Measurements from ENCODE around the gene MAP3K3.

MAP3K3 gene

DNA sequence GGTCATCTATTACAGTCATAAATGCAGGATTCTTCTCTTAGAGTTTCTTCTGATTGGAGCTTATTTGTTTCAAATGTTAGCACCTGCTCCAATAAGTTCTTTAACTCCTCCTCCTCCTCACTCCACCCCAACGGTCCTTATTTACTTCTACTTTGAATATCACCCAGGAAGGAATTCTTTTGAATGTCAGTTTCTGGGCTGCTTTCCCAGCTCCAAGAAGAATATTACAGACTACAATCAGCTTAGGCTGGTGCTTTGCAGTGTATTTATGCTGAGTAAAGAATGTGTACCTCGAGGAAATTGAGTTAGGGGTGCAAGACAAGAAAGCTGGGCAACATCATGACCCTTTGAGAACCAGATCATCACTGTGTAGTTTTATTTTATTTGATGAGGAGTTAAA is 30.8 kb downstream of the MAP3K3 start:
- DNase-seq: no peak

DNA sequence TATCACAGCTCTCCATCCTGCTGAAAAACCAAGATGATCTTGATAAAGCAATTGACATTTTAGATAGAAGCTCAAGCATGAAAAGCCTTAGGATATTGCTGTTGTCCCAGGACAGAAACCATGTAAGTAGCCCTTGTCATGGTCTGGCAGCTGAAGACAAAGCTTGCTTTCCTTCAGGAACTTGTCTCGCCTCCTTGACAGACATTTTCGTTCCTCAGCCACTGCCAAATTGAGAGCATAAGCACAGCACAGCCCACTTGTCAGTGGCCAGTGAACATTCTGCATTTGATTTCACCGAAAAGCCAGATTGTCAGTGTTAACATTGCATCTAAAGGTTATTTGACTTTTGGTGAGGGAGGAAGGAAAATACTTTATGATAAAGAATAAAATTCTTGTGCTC is 35.6 kb downstream of the MAP3K3 start:
- DNase-seq: no peak

DNA sequence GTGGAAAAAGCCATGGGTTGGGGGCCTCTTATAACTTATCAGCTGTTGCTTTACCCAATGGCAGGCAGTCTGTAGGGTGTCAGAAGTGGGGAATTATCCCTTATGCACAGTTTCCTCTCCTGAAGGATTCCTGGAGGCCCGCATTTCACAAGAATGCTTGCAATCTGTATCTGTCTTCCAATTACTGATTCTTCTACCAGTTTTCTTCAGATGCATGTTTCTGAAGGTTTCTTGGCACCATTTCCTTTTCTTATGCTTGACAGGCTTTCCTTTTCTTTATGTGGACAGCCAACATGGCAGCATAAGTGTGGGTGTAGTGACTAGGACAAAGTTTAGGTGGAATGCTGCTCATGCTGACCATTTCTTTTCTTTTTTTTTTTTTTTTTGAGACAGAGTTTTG is 36.1 kb downstream of the MAP3K3 start:
- no peak for DNase-seq

DNA sequence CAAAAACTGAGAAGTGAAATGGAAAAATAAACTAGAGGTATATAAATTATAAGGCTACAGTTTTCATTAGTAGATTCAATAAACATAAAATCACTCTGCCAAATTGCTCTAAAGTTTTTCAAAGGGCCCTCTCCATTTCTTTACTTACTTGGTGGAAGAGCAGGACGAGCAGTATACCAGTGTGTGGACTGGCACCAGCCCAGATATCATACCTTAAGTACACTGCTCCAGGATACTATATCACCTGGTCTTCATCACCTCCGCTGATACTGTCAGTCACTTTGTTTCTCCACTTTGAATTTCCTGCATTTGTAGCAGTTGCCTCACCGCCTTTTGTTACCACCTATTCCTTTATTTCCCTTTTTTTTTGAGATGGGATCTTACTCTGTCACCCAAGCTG is 37.6 kb downstream of the MAP3K3 start:
- no peak for DNase-seq

DNA sequence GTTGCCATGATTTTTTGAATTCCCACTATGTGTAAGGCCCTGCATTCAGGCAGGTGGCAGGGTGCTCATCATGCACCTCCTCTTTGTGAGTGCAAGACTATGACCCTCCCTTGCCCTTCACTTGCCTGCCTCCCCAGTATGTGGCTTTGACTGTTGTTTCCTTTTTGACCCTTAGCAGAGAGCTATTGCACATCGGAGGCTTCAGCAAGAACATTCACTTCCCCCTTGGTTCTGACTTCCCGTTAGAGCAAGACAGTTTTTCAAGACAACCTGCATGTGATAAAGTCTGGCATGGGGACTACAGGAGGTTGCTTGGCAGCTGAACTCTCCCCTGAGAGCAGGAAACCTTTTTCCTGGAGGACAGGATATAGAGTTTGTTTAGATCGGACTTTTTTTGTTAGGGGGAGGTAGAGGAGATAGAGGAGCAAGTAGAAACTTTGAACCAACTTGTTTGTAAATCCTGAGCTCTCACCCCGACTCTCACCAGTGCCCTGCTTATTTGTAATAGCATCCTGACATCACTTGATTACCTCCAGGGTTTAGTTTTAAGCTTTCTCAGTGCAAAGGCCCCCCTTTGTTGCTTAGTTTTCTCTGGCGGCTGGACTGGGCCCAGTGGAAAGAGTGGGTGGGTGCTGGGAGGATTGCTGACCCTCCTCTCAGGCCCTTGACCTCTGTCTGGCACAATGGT is 43.5 kb downstream of the MAP3K3 start:
- peak; percentile 74 to 83 (median 82) for DNase-seq

DNA sequence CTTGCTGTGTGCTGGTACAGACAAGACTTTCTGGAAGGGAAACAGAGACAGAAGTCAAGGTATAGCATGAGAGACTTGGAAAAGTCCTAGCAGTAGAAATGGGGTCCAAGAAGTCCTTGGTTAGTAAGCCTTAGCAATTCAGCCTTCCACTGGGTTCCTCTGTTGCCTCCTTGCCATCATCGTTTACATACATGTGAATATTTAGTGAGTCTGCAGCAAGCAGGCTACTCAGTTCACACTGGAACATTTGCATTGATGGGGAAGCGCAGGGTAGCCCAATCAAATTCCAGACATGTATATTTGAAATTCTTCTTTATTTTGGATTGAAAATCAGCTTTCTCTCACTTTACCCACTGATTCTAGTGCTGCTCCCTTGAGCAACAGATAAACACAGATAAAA is 50.6 kb downstream of the MAP3K3 start:
- no peak for DNase-seq

DNA sequence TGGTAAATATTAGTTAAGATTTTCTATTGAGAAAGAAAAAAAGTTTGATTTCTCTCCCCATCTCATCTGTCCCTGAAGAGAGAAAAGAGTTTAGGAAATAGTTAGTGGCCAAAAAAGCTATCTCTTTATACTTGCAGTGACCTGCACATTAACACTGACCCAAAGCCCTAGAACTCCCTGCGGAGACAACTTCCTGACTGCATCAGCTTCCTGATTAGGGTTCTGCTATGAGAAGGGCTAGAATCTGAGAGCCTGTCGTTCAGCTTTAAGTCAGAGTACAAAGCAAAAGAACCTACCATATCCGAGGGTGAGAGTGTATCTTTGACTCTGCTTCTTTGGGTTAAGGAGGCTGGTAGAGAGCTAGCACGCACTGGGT is 53.0 kb downstream of the MAP3K3 start:
- DNase-seq: peak; percentile 29 to 37 (median 37)

DNA sequence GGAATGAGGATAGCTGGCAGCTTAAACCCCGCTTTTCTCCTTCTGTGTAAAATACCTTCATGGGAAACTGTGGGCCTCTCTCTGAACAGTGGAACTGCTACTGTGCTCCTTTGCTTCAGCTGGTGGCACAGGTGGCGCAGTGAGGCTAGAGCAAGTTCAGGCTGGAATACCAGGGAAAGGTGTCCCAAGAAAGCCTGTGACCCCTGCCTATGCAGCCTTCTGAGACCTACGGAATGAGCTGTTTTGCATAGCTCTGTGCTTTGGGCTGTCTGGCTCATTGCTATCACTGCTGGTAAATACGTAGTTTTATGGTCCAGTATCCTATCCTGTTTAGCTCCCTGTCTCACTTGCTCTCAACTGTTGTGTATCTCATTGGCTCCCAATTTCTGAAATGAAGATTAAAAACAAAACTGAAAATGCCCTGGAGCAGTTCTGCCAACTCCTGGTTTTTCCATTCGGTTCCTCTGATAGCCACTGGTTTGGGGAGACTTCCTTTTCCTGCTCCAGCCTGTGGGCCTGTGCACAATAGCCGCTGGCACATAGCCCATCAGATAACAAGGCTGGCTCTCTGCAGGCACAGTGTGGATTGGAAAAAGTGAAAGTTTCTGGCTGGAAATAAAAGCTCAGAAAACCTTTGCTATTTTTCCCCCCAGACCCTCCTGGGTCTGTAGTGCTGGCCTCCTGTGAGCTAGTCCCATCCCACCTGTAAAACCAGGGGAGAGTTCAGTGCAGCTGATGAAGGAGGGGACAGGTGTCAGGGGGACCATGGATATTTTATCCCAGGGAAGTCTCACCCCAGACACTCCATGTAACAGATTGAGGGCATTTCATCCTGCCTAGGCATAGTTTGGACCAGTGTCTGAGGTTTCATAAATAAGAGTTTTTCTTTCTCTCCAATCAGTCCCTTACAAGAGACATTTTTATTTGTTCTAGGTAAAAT is 53.7 kb downstream of the MAP3K3 start:
- peak; percentile 15 to 53 (median 50) for DNase-seq

DNA sequence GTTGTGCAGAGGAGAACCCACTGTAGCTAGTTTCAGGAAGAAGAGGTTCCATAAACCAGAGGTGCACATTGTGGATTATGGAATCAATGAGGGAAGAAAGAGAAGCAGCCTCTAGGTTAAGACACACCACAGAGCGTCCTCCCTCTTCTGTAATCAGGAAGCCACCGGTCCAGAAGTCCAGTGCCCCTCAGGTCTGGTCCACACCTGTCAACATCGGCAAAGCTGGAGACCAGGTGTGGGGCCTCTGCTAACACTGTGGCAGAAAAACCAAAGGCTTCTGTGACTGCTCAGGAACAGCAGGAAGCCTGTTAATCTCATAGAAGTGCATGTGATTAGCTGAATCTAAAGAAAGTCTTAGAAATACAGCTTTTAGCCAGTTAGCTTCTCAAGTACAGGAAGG is 54.4 kb downstream of the MAP3K3 start:
- no peak for DNase-seq

DNA sequence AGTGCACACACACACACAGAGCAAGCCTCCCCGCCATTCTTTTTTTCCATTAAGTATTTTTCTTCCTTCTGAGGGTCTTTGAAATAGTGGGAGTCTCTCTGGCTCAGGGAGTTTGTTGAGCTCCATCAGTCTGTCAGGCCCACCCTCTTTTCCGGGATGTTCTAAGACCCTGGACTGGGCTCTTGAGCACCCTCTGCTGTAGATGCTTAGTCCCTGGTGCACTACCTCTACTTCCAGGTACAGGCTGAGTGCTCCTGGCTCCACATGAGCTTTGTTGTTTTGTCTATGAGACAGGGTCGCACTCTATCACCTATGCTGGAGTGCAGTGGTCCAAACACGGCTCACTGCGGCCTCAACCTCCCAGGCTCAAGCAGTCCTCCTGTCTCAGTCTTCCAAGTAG is 57.0 kb downstream of the MAP3K3 start:
- DNase-seq: no peak

DNA sequence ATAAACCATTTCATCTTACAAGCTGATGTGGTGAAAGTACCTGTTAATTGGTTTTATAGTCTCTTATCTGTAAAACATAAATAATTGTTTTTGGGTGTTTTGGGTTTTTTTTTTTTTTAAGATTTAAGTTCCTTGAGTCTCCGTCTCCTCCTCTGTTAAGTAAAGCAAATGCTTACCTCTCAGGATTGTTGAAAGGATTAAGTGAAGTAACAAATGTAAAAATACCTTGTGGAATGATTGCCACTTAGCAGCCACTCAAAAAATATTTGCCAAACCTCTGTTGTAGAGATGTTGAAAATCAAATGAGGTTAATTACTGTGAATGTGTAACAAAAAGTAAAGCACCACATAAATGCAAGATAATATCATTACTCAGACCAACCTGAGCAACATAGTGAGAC is 58.5 kb downstream of the MAP3K3 start:
- DNase-seq: no peak

DNA sequence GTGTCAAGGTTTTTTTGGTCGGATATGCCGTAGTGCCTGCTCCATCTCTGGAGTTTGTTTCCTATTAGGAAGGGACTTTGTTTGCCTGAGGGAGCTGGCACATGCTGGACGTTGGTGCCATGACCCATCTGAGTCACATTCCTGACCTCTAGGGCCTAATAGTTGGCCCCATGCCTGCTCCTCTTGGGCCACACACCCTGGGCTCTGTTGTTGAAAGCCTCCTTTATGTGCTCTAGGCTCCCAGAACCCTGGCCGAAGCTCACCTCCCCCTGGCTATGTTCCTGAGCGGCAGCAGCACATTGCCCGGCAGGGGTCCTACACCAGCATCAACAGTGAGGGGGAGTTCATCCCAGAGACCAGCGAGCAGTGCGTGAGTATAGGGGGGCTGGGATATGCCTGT is 59.3 kb downstream of the MAP3K3 start:
- DNase-seq: no peak

DNA sequence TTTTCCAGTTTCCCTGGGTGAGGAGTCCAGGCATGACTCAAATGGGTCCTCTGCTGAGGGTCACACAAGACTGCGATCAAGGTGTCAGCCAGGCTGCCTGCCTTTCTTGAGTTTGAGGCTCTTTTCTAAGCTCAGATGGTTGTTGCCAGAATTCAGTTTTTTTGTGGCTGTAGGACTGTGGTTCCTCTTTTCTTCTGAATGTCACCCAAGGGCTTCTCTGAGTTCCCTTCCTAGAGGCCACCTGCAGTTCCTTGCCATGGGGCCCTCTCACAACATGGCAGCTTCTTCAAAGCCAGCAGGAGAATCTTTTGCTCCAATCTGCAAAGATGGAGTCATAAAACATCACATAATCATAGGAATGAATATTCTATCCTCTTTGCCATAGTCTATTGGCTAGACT is 60.2 kb downstream of the MAP3K3 start:
- no peak for DNase-seq

DNA sequence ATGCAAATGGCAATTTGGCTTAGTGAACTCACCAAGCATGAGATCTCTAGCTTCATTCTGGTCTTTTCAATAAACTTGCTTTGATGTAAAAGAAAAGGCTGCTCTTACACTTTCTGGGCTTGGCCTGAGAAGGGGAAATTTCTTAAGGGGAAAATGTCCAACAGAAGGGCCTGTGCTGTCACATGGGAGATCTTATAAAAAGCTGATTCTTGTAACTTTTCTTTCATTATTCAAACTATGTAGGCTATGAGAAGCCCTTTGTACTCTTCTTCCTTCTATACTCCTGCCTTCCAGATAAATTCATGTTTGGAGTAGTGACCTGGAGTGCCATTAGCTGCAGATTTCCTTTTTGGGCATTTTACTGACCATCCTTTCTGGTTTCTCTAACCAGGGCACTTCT is 60.8 kb downstream of the MAP3K3 start:
- no peak for DNase-seq

DNA sequence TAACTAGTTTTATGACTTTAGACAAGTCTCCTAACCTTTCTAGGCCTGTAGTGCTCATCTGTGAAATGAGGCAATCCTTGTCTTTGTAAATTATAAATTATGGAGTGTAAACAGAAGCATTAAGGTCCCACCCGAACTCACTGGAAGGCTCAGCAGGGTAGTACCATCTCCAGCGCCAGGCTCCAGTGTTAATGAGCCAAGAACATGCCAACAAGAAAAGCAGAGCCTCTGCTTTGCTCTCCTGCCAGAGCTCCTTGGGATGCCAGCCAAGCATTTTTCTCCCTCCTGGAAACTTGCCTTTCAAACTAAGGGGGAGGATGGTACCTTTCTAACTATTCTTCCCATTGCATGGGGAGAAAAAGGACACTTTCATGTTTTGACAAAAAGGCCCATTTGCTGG is 62.8 kb downstream of the MAP3K3 start:
- DNase-seq: no peak

DNA sequence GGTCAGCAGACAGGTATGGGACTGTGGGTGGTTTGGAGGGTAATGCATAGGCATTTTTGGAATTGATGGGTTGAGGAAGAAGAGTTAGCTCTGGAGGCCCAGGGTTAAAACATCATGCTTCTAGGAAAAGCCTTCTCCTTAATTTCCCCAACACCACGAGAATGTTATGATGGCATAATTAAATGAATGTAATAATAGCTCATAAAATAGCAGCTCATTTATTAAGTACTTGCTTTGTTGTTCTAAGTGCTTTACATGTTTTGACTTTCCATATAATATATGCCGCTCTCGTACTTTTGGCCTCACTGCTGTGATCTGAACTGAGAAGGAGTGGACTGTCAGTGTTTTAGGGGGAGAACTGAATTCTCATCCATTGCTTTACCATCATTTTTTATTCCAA is 63.4 kb downstream of the MAP3K3 start:
- DNase-seq: no peak

DNA sequence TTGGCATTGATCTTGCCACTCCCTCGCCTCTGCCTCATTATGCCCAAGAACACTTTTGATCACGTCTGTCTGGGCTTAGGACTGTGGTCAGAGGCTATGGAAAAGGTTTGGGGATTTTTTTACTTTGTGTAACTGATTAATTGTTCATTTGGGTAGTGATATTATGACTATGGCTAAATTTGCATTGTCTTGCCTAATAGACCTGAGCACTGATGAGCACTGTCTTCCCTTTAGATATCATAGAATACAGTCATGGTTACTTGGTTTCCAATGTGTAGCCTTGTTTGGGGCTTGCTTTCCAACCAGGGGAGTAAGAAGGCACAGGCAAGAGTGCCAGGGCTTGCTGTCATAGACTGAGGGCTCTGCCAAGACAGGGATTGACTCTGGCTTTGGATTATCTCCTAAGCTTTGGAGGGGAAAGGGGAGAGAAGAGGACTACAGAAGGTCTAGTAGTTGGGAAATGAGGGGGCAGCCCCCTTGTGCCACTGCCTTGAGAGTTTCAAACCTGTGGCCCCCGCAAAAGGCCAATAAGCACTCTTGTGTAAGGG is 64.0 kb downstream of the MAP3K3 start:
- no peak for DNase-seq

DNA sequence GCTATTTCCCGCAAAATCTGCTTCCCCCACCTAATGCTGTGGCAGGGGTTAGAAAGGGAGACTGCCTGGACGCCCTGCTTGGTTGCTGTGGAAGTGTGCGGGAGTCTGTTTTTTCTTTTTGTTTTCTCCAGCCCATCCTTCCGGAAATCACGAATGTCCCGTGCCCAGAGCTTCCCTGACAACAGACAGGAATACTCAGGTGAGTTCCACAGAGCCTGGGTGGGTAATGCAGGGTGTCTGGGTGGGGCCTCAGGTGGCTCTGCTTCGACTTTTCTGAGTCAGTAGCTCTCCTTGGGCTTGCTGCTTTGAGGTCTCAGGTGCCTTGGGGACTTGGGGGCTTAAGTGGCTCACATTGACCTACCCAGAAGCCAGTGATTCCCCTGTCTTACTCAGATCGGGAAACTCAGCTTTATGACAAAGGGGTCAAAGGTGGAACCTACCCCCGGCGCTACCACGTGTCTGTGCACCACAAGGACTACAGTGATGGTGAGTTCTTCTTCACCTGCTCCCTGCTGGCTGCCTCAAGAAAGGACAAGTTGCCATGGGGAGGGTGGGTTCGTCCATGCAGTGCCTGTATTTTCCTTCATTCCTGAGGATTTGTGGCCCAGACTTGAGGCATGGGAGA is 66.3 kb downstream of the MAP3K3 start:
- no peak for DNase-seq

DNA sequence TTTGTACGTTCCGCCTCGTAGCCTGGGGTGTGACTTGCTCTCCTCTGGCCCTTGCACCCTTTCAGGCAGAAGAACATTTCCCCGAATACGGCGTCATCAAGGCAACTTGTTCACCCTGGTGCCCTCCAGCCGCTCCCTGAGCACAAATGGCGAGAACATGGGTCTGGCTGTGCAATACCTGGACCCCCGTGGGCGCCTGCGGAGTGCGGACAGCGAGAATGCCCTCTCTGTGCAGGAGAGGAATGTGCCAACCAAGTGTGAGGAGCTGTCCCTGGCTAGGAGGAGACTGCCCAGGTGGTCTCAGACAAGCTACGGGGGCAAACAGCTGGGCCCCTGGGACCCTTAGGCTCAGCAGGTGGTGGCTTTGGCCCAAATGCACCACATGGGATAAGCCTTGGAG is 67.3 kb downstream of the MAP3K3 start:
- DNase-seq: no peak

DNA sequence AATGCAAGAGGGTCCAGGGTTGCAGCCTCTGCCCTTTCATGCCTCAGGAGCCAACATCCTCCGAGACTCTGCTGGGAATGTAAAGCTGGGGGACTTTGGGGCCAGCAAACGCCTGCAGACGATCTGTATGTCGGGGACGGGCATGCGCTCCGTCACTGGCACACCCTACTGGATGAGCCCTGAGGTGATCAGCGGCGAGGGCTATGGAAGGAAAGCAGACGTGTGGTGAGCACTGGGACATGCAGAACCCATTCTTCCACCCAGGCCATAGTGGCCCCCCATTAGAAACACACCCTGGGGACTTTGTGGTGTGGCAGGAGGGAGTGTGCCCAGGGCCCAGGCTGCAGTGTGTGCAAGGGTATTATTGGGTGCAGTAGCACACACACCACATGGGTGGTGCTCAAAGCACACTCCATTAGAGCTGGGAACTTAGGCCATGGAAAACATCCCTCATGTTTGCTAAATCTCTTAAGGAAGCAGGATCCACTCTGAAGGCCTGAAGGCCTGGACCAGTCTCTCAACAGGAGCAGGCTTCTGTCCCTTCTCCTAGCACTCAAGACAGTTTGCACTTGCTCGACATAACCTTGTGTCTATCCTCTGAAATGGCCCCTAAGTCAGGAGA is 70.1 kb downstream of the MAP3K3 start:
- no peak for DNase-seq

DNA sequence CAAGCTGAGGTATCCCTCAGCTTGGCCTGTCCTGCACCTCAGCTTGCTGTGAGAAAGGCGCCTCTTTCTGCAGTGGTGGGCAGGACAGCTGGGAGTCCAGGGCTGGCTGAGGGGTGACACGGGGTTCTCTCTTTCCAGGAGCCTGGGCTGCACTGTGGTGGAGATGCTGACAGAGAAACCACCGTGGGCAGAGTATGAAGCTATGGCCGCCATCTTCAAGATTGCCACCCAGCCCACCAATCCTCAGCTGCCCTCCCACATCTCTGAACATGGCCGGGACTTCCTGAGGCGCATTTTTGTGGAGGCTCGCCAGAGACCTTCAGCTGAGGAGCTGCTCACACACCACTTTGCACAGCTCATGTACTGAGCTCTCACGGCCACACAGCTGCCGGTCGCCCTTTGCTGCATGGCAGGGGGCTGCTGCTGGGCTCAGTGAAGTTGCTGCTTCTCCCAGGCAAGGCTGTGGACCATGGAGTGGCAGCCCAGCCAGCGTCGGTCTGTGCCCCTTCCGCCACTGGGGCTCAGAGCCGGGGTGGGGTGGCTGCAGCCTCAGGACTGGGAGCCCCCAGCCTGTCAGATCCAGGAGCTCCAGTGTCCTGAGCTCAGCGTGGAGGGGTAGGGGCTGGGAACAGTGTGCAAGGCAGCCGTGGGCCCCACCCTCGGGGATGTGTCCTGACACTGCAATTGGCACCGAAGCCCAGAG is 71.3 kb downstream of the MAP3K3 start:
- DNase-seq: no peak

DNA sequence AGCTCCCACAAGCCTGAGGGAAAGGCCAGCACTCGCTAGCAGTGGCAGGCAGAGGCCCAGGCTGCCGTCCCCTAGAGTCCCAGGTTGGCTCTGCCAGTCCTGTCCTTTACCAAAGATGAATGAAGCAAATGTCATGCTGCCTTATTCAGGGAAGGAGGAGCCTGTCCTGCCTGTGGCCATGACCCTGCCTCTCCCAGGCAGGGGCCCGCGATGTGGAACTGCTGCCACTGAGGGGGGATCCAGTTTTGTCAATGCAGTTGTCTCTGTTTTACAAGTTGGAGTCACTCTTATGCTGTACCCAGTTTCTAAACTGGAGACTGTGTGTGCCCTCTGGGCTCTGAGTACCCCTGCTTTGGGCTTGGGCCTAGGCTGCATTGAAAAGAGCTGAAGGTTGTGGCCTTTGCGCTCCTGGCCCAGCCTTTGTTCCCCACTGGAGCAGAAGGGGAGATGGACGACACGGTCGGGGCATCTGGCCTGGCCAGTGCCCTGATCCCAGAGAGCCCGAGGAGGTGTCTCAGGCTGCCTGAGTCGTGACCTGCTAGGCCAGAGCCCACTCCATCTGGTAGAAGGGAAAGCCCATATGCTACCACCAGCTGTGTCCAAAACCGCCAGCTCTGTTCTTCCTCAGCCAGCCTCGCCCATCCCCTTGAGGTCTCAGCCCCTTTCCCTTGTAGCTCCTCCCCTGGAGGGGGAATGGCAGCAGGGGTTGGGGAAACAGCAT is 72.2 kb downstream of the MAP3K3 start:
- DNase-seq: no peak
